Stromal cell of bone marrow (primary cell): ENCODE measurements around the gene NPIPA7.
"Not testable (repeated sequence)": the region's sequence is repeated elsewhere in the genome, so short reads cannot be mapped to it uniquely, and the experiment has no call there.

Experiments used
- DNase-seq: peaks from one replicate; pipeline ENCODE4 v3.0.0-alpha.2; 2012; ENCODE audit warnings: low read depth

The NPIPA7 gene

DNA sequence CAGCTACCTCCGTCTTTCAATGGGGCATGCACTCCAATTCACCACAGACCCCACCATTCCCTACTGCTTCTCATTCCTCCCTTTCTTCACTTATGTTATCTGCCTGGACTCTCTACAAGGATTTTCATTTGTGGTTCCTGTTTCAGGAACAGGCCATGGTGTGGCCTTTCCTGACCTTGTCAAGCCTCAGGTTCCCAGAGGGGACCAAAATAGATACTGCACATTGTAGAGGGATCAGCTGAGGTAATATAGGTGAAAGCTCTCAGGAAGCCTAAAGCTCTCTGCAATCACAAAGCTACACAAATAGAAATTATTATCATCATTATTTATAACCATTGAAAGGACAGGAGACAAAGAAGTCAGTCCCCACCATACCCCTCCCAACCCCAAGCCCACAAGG lies 41.6 kb downstream of the NPIPA7 start:
- DNase-seq, result not testable (repeated sequence)

DNA sequence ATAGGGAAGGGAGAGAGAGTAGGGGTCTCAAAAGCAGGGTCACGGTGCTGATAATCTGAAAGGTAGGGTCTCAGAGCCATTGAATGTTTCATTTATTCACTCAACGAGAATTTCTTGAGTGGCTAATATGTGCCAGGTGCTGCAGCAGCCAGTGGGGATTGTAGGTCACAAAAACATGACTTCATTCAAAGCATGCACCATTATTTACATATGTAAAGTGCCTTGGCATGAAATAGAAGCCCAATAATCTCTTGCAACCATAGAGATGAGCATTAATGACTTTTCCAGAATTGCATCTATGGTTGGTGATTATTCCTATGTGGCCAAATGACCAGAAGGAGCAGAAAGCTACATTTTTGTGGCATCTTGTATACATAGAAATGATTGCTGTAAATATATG lies 46.2 kb downstream of the NPIPA7 start:
- not testable (repeated sequence) for DNase-seq

DNA sequence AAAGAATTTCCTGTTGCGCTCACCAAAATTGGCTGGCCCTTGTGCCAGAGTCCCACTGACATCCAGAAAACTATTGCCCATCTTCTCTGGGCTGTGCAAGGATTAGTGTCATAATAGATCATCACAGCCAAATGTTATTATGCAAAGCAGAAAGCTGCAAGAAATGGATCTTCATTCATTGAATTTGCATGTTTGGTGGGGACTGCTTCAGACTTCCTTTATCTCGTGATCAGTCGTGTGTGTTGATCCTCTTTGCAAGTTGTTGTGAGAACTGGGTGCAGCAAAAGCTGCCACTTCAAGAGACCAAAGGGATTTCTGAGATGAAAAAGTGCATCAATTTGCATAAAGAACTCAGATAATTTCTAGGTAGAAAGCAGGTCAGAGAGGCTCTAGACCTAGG lies 52.2 kb downstream of the NPIPA7 start:
- DNase-seq, result not testable (repeated sequence)

DNA sequence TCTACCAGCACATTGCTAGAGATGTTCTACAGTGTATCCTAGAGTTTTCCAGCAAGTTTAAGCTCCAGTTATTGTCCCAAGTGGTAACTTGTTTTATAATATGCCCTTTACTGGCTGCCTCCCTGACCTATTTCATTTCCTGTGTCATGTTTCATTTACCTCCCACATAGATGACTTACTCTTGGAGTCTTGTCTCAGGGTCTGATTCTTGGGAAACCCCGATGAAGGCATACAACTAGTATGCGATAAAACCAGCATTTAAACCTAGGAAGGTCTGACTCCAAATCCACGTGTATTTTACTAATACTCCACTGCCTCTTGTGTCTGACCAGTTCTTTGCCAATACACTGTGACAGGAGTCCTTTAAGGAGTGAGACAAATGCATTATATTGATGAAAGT lies 55.8 kb downstream of the NPIPA7 start:
- not testable (repeated sequence) for DNase-seq

DNA sequence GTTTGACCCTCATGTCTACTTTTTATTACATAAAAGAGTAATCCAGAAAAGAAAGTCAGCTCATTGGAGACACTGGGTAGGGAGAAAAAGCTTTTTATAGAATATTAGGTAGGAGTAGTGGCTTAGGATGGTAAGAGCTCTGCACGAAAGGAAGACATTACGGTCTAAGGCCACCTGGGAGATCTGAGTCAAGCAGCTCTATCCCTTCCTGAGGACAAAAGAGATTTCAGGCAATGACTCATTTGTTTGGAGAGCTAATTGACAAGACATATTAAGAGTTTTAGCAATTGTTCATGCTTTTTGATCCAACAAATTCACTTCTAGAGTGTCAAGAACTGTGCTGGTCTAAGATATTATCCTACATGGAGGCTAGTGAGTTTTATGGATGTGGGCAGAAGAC lies 62.5 kb downstream of the NPIPA7 start:
- not testable (repeated sequence) for DNase-seq
